Calu3 (cell line): ENCODE measurements around the gene FLACC1. TPM values are rescaled to one million over a fixed set of nuclear protein-coding genes. Genes with fewer than 3 reads are reported as not detected.

Source experiments
- BruUV-seq: library from RNA; stranded (reverse); fragments of 400-500 nt; replicated peaks from 2 replicates; lab custom pipeline; 2021; lab: Mats Ljungman, UMichigan
- CTCF ChIA-PET: fragments of 300-600 bp; sonication (Branson Sonifier 250); formaldehyde crosslinking; loops from one replicate; lab custom pipeline; 2022; ENCODE audit warnings: antibody characterized with exemption; lab: Charles Lee
- DNase-seq: peaks from one replicate; pipeline ENCODE4 v3.0.0; 2022
- H3K27ac Mint-ChIP-seq: one replicate; pipeline ENCODE4 v1.8.0; 2022; ENCODE audit warnings: mixed read lengths; ENCODE audit not compliant: unreplicated experiment
- H3K27me3 Mint-ChIP-seq: one replicate; pipeline ENCODE4 v1.8.0; 2022; ENCODE audit warnings: mixed read lengths; ENCODE audit not compliant: unreplicated experiment
- H3K36me3 Mint-ChIP-seq: one replicate; pipeline ENCODE4 v1.8.0; 2022; ENCODE audit warnings: mild to moderate bottlenecking, moderate library complexity, mixed read lengths; ENCODE audit not compliant: insufficient read depth, unreplicated experiment
- H3K4me1 Mint-ChIP-seq: one replicate; pipeline ENCODE4 v1.8.0; 2022; ENCODE audit warnings: mild to moderate bottlenecking, low read depth, mixed read lengths; ENCODE audit not compliant: unreplicated experiment
- H3K4me3 Mint-ChIP-seq: one replicate; pipeline ENCODE4 v1.8.0; 2022; ENCODE audit warnings: mild to moderate bottlenecking, low read depth, moderate library complexity, mixed read lengths; ENCODE audit not compliant: unreplicated experiment
- H3K9me3 Mint-ChIP-seq: one replicate; pipeline ENCODE4 v1.8.0; 2022; ENCODE audit warnings: low read depth, mixed read lengths; ENCODE audit not compliant: unreplicated experiment
- intact Hi-C: fragments of 100-400 bp; cut with micrococcal nuclease; formaldehyde crosslinking; loops from one replicate; pipeline ENCODE4 v1.10.0; 2022; ENCODE audit not compliant: unreplicated experiment
- total RNA-seq: library from RNA; stranded (reverse); gene quantifications from 2 replicates; pipeline ENCODE4 v1.2.3, GENCODE V29; 2022
- TF ChIP-seq, protein P1 (sequence below): fragments of 200-600 bp; IDR thresholded peaks from one replicate; pipeline ENCODE4 v1.8.0; 2022; ENCODE audit warnings: antibody characterized with exemption; ENCODE audit not compliant: unreplicated experiment

Gene FLACC1
- total RNA-seq, 1 experiment from 2014 or later: 1.2 TPM

DNA sequence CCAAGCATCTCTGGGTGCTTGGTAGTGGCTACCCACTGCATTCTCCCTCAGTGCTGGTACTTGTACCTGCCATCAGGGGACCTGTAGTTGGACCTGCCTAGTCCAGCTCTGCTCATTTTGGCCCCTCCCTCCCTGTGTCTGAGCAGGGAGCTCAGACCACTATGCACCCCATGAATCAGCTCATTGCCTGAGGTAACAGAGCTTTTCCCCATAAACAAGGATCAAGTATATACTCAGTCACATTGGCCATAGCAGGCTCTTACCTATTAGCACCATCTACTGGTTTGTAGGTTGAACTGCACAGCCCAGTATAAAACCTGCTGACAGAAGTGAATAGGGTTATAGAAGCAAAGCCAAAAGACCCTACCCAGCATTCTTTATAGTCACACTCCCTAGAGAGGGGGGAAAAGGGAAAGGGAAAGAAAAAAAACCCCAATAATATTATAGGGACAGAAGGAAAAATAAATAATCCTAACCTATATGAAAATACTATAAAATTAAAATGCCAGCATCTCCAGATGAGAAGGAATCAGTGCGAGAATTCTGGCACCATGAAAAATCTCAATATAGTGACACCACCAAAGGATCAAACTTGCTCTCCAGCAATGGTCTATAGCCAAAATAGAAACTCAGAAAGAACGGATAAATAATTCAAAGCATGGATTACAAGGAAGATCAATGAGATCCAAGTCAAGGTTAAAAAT lies 6.9 kb upstream of the FLACC1 start:
- no peaks in the 10 kb centered on the region for H3K27me3 Mint-ChIP-seq
- peaks cover 2% of the 10 kb centered on the region for H3K9me3 Mint-ChIP-seq
- H3K4me1 Mint-ChIP-seq: peaks cover 6% of the 10 kb centered on the region
- H3K36me3 Mint-ChIP-seq: no peaks in the 10 kb centered on the region
- BruUV-seq: no TSS peak
- CTCF ChIA-PET: interaction anchor here (0.6 to 1.7 kb wide), 3 partner anchors 20 to 131 kb away, joined by 3 to 15 read pairs (median 4); no protein-coding TSS in a partner anchor
- TF ChIP-seq, protein P1, sequence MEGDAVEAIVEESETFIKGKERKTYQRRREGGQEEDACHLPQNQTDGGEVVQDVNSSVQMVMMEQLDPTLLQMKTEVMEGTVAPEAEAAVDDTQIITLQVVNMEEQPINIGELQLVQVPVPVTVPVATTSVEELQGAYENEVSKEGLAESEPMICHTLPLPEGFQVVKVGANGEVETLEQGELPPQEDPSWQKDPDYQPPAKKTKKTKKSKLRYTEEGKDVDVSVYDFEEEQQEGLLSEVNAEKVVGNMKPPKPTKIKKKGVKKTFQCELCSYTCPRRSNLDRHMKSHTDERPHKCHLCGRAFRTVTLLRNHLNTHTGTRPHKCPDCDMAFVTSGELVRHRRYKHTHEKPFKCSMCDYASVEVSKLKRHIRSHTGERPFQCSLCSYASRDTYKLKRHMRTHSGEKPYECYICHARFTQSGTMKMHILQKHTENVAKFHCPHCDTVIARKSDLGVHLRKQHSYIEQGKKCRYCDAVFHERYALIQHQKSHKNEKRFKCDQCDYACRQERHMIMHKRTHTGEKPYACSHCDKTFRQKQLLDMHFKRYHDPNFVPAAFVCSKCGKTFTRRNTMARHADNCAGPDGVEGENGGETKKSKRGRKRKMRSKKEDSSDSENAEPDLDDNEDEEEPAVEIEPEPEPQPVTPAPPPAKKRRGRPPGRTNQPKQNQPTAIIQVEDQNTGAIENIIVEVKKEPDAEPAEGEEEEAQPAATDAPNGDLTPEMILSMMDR: peak; percentile 80
- intact Hi-C loops: loop anchor here (1.0 to 2.0 kb wide), 2 partner anchors 128 to 181 kb away; partner anchors contain the start of gene CASP10
- H3K4me3 Mint-ChIP-seq: no peak overlapping the region
- peak; percentile 40 for DNase-seq
- H3K27ac Mint-ChIP-seq: no peak overlapping the region

DNA sequence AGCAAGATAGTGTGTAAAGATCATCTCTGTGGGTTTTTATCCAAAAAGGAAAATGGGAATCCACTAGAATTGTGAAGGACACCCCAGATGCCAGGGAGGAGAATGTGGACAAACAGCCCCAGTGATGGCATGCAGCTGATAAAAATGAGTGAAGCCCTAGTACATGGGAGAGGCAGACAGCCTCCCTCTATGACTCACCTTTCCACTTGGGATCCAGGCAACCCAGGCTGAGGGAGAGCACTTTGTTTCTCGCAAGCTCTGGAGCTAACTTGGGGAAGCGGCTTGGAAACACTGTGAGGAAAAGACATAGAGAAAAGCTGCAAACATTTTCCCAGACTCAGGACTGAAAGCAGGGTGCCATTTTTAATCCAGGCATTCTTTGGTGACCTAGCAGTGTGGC lies 5.3 kb upstream of the FLACC1 start:
- CTCF ChIA-PET: no interaction called here
- BruUV-seq: no TSS peak
- Mint-ChIP-seq H3K27me3 (no peaks in the 10 kb centered on the region), H3K4me3 (no peak overlapping the region), H3K36me3 (no peaks in the 10 kb centered on the region), H3K4me1 (peaks cover 12% of the 10 kb centered on the region), H3K9me3 (peaks cover 2% of the 10 kb centered on the region), H3K27ac (no peak overlapping the region)
- DNase-seq: no peak
- intact Hi-C loops: no loop called here
- TF ChIP-seq, protein P1: no peak

DNA sequence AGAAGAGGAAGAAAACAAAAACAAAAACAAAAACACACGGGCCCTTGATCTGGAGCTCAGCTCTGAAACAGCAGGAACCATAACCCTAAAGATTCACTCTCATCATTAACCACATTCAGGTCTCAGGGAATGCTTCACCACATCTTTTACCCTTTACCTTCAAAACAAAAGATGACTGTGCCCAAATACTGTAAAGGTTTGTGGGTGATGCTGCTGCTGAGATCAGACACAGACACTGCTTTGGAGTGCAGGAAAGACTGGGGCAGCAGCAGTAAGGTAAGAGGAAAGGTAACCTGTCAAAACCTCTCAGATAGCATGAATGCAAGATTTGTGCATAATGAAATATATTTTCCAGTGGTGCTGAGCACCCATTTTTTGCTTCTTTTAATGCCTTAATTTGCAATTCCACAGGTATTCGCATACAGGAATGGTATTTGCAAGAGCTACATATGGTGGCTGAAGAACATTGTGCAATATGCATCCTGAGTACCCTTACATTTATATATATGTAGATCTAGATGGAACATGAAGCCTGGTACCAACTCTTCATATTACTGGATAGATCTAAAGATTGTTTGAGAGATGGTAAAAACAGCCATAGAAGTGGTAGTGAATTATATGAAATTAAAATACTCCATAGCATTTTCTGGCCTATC lies 4.1 kb upstream of the FLACC1 start:
- no peak for DNase-seq
- CTCF ChIA-PET: no interaction called here
- TF ChIP-seq, protein P1: no peak
- BruUV-seq: no TSS peak
- Mint-ChIP-seq H3K4me3 (no peak overlapping the region), H3K27ac (no peak overlapping the region), H3K27me3 (no peaks in the 10 kb centered on the region), H3K36me3 (no peaks in the 10 kb centered on the region), H3K4me1 (peaks cover 12% of the 10 kb centered on the region), H3K9me3 (no peaks in the 10 kb centered on the region)
- intact Hi-C loops: no loop called here

DNA sequence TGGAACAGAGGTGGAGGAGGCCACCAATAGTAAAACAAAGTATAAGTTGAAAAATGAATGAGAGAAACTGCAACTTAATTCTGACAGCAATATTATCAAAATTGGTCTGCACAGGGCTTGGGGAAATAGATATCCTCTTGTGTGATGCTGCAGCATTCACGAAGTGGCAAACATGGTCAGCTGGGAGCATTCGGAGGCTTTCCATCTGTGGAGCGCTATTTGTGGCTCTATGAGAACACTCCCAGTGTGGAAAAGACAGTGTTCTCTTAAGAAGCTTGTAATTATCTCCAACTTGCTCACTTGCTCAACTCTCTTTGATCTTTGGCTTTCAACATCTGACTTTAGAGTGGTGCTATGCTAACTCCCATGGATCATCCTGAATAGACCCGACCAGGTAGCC lies 3.1 kb upstream of the FLACC1 start:
- CTCF ChIA-PET: no interaction called here
- H3K27ac Mint-ChIP-seq: no peak overlapping the region

More for the DNA sequence above, 3.1 kb upstream of the FLACC1 start:
- H3K27me3 Mint-ChIP-seq: no peaks in the 10 kb centered on the region
- BruUV-seq: no TSS peak
- H3K9me3 Mint-ChIP-seq: no peaks in the 10 kb centered on the region
- H3K4me1 Mint-ChIP-seq: peaks cover 12% of the 10 kb centered on the region
- DNase-seq: no peak
- no peaks in the 10 kb centered on the region for H3K36me3 Mint-ChIP-seq
- TF ChIP-seq, protein P1: no peak
- H3K4me3 Mint-ChIP-seq: no peak overlapping the region
- intact Hi-C loops: no loop called here
